ENCODE data around the gene CCDC170. TPM values are rescaled to one million over a fixed set of nuclear protein-coding genes. Genes with fewer than 3 reads are reported as not detected.

Gene CCDC170
- total RNA-seq, 1 donor from 2014 or later, result not detected

DNA sequence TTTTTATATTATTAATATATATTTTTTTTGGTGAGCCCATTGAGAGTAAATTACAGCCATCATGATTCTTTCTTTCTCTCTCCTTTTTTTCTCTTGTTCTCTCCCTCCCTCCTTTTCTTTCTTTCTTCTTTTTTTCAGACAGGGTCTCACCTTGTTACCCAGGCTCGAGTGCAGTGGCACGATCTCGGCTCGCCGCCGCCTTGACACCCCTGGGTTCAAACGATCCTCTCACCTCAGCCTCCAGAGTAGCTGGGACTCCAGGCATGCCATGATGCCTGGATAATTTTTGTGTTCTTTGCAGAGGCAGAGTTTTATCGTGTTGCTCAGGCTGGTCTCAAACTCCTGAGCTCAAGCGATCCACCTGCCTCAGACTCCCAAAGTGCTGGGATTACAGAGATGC, 1.6 kb downstream of the CCDC170 start:
- TF ChIP-seq, protein P1, sequence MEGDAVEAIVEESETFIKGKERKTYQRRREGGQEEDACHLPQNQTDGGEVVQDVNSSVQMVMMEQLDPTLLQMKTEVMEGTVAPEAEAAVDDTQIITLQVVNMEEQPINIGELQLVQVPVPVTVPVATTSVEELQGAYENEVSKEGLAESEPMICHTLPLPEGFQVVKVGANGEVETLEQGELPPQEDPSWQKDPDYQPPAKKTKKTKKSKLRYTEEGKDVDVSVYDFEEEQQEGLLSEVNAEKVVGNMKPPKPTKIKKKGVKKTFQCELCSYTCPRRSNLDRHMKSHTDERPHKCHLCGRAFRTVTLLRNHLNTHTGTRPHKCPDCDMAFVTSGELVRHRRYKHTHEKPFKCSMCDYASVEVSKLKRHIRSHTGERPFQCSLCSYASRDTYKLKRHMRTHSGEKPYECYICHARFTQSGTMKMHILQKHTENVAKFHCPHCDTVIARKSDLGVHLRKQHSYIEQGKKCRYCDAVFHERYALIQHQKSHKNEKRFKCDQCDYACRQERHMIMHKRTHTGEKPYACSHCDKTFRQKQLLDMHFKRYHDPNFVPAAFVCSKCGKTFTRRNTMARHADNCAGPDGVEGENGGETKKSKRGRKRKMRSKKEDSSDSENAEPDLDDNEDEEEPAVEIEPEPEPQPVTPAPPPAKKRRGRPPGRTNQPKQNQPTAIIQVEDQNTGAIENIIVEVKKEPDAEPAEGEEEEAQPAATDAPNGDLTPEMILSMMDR (IDR thresholded peaks at IDR 0.05; ENCODE audit: insufficient read depth, low read length, poor library complexity, severe bottlenecking), result no peak
- Histone ChIP-seq H3K27me3 (ENCODE audit: control insufficient read depth, insufficient read depth, low read length) (peaks cover 3% of the 10 kb centered on the region), H3K4me3 (ENCODE audit: low read depth, low read length) (no peak overlapping the region), H3K36me3 (ENCODE audit: control insufficient read depth, insufficient read depth, low read length) (no peaks in the 10 kb centered on the region)
- DNase-seq (ENCODE audit: low read depth), result no peak

DNA sequence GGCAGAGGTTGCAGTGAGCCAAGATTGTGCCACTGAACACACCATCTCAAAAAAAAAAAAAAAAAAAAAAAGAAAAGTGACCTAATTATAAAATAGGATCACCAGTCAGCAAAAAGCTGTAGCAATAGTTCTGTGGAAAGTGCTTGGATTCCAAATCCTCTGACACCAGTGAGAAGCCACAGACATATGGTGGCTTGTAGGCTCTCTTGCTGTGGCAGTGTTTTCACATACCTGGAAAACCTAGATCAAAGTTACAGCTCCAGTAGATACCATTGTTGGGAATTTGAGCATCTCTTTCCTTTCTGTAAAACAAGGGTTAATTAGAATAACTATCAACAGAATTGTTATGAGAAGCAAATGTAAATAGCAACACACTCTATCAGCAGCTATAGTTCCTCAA, 4.1 kb downstream of the CCDC170 start:
- TF ChIP-seq, protein P1 (IDR thresholded peaks at IDR 0.05; ENCODE audit: insufficient read depth, low read length, poor library complexity, severe bottlenecking), result no peak
- DNase-seq (ENCODE audit: low read depth), result no peak
- Histone ChIP-seq H3K4me3 (ENCODE audit: low read depth, low read length) (no peak overlapping the region), H3K36me3 (ENCODE audit: control insufficient read depth, insufficient read depth, low read length) (no peaks in the 10 kb centered on the region), H3K27me3 (ENCODE audit: control insufficient read depth, insufficient read depth, low read length) (peaks cover 3% of the 10 kb centered on the region)

DNA sequence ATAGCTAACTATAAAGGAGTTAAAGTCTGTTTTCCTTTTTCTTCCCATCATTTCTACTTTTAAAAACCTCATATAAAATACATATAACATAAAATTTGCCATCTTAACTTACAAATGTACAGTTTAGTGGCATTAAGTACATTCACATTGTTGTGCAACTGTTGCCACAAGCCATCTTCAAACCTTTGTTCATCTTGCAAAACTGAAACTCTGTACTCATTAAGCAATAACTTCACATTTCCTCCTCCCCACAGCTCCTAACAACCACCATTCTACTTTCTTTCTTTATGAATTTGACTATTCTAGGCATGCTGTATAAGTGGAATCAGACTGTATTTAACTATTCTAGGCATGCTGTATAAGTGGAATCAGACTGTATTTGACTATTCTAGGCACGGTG, 4.5 kb downstream of the CCDC170 start:
- H3K4me3 ChIP-seq (ENCODE audit: low read depth, low read length), result no peak overlapping the region
- DNase-seq (ENCODE audit: low read depth), result no peak
- H3K36me3 ChIP-seq (ENCODE audit: control insufficient read depth, insufficient read depth, low read length), result no peaks in the 10 kb centered on the region
- TF ChIP-seq, protein P1 (IDR thresholded peaks at IDR 0.05; ENCODE audit: insufficient read depth, low read length, poor library complexity, severe bottlenecking), result no peak
- H3K27me3 ChIP-seq (ENCODE audit: control insufficient read depth, insufficient read depth, low read length), result peaks cover 3% of the 10 kb centered on the region

DNA sequence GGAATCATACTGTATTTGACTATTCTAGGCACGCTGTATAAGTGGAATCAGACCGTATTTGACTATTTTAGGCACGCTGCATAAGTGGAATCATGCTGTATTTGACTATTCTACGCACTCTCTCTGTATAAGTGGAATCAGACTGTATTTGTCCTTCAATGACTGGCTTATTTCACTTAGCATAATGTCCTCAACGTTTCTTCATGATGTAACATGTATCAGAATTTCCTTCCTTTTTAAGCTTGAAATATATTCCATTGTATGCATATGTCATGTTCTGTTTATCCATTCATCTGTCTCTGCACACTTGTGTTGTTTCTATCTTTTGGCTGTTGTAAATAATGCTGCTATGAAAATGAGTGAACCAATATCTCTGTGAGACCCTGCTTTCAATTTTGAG, 5.7 kb downstream of the CCDC170 start:
- Histone ChIP-seq H3K27me3 (ENCODE audit: control insufficient read depth, insufficient read depth, low read length) (peaks cover 3% of the 10 kb centered on the region), H3K4me3 (ENCODE audit: low read depth, low read length) (no peak overlapping the region), H3K36me3 (ENCODE audit: control insufficient read depth, insufficient read depth, low read length) (no peaks in the 10 kb centered on the region)
- no peak for DNase-seq (ENCODE audit: low read depth)
- TF ChIP-seq, protein P1 (IDR thresholded peaks at IDR 0.05; ENCODE audit: insufficient read depth, low read length, poor library complexity, severe bottlenecking), result no peak

DNA sequence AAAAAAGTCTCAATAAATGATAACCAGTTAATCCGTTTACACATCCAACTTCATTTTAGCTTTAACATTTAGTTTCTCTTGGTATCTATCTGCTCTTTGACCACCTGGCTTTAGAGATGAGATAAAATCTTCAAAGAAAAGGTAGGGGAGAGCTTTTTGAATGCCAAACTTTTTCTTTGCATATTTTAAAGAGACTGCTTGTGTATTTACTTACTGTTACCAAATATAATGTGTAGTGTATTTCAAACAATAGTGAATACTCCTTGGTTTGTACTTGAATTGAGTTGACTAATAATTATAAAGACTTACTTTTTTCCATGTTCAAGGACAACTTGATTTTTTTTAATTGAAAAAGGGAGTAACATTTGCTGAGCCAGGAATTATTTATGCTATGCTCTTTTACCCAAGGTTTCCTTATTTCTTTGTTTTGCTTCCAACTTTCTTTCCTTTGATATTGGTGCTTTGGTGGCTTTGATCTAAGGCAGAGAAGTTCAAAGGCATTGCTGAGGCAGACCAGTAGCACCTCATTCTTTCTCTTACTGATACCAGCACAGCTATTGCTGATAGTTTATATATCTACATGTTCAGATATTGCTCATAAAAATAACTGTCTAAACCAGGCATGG, 7.8 kb downstream of the CCDC170 start:
- TF ChIP-seq, protein P1 (IDR thresholded peaks at IDR 0.05; ENCODE audit: insufficient read depth, low read length, poor library complexity, severe bottlenecking), result no peak
- Histone ChIP-seq H3K27me3 (ENCODE audit: control insufficient read depth, insufficient read depth, low read length) (no peaks in the 10 kb centered on the region), H3K36me3 (ENCODE audit: control insufficient read depth, insufficient read depth, low read length) (no peaks in the 10 kb centered on the region), H3K4me3 (ENCODE audit: low read depth, low read length) (no peak overlapping the region)
- DNase-seq (ENCODE audit: low read depth), result no peak

DNA sequence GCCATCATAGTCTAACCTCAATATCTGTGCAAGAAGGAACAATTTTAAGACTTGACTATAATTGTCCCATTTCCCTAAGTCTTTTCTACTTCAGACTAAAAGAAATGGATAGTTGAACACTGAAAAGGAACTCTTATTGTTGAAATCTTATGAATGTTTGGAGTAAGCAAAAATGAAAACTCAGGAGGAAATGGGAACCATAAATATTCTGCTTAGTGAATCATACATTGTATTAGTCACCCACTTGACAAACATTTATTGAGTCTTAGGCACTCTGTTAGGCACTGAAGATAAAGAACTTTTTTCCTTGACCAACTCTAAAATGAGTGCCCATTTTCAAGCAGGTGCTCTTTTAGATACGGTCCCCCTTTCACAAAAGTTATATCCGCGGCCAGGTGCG, 8.7 kb downstream of the CCDC170 start:
- Histone ChIP-seq H3K4me3 (ENCODE audit: low read depth, low read length) (no peak overlapping the region), H3K27me3 (ENCODE audit: control insufficient read depth, insufficient read depth, low read length) (no peaks in the 10 kb centered on the region), H3K36me3 (ENCODE audit: control insufficient read depth, insufficient read depth, low read length) (no peaks in the 10 kb centered on the region)
- DNase-seq (ENCODE audit: low read depth), result peak; percentile 19
- TF ChIP-seq, protein P1 (IDR thresholded peaks at IDR 0.05; ENCODE audit: insufficient read depth, low read length, poor library complexity, severe bottlenecking), result no peak
